ENCODE results near the gene RPLP2.

GRCh38 chr11:795634-796564 is 13.9 kb upstream of the RPLP2 start:
- TF ChIP-seq EZH2 (IDR thresholded peaks at IDR 0.05; ENCODE audit: low read length) (no peak), CTCF (optimal IDR thresholded peaks at IDR 0.05 in 1 of 3, IDR thresholded peaks at IDR 0.05 in 1 of 3, conservative IDR thresholded peaks at IDR 0.05 in 1 of 3; ENCODE audit: extremely low read depth in 1 of 3, insufficient read depth in 2 of 3, low read length in 3 of 3) (no peak)
